AG09309 (cell line): ENCODE data around the gene GPR39.

Experiments used
- DNase-seq: peaks from one replicate; pipeline ENCODE4 v3.0.0-alpha.2; 2010; ENCODE audit warnings: low read depth
- H3K4me3 ChIP-seq: 2 replicates; pipeline ENCODE4 v1.5.1; 2011; ENCODE audit warnings: mild to moderate bottlenecking, low read depth, low read length, moderate library complexity; ENCODE audit not compliant: control insufficient read depth
- TF ChIP-seq, protein P1 (sequence below): IDR thresholded peaks from 2 replicates; pipeline ENCODE4 v1.5.1; 2011; ENCODE audit warnings: mild to moderate bottlenecking, low read depth, low read length, inconsistent platforms; ENCODE audit not compliant: insufficient read depth, control insufficient read depth; ENCODE audit errors: missing control alignments

Gene GPR39

GRCh38 chr2:132416723-132417395 lies at the start of gene GPR39:
GPR39 (plus strand) TSS chr2:132416805.
- H3K4me3 ChIP-seq: peak within 1 kb of the TSS; percentile 62
- DNase-seq: no peak
- TF ChIP-seq, protein P1, sequence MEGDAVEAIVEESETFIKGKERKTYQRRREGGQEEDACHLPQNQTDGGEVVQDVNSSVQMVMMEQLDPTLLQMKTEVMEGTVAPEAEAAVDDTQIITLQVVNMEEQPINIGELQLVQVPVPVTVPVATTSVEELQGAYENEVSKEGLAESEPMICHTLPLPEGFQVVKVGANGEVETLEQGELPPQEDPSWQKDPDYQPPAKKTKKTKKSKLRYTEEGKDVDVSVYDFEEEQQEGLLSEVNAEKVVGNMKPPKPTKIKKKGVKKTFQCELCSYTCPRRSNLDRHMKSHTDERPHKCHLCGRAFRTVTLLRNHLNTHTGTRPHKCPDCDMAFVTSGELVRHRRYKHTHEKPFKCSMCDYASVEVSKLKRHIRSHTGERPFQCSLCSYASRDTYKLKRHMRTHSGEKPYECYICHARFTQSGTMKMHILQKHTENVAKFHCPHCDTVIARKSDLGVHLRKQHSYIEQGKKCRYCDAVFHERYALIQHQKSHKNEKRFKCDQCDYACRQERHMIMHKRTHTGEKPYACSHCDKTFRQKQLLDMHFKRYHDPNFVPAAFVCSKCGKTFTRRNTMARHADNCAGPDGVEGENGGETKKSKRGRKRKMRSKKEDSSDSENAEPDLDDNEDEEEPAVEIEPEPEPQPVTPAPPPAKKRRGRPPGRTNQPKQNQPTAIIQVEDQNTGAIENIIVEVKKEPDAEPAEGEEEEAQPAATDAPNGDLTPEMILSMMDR: no peak

GRCh38 chr2:132368191-132368590 lies 48.4 kb upstream of the GPR39 start:
- DNase-seq: no peak
- TF ChIP-seq, protein P1: no peak
- H3K4me3 ChIP-seq: no peak overlapping the region

GRCh38 chr2:132372276-132372675 lies 44.3 kb upstream of the GPR39 start:
- DNase-seq: no peak
- TF ChIP-seq, protein P1: no peak
- no peak overlapping the region for H3K4me3 ChIP-seq

GRCh38 chr2:132373391-132374135 lies 43.0 kb upstream of the GPR39 start:
- DNase-seq: no peak
- no peak overlapping the region for H3K4me3 ChIP-seq
- TF ChIP-seq, protein P1: no peak

- no peak for DNase-seq
- TF ChIP-seq, protein P1: no peak
Measured at GRCh38 chr2:132374151-132374550, 42.5 kb upstream of the GPR39 start.

DNA sequence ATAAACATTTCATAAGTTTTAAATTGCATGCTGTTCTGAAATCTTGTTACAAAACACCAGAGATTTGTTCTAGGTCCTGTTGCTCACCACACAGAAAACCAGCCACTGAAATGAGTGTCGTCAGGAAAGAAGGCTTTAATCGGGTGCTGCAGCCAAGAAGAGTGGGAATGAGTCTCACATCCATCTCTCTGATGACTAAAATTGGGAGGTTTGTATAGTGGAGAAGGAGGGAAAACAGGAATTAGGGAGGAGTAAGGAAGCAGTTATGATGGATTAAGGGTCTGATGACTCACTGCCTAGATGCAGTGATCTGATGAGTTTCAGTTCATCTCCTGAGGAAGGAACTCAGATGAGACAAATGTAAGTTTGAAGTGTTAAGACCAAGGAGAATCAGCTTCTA lies 42.1 kb upstream of the GPR39 start:
- TF ChIP-seq, protein P1: no peak
- peak; percentile 42 for DNase-seq
- H3K4me3 ChIP-seq: no peak overlapping the region

More at GRCh38 chr2:132374151-132374550, 42.5 kb upstream of the GPR39 start:
- H3K4me3 ChIP-seq: no peak overlapping the region
